Stimulated activated CD8-positive, alpha-beta memory T cell treated with anti-CD3 and anti-CD28 coated beads, Interleukin-15, amount 100 ng/mL, for 1 hour (primary cell): ENCODE data around the gene ERFL.
A peak's percentile ranks its signal among the peaks of the same experiment; 100 is the strongest.

Experiments
- DNase-seq: peaks from one replicate; pipeline ENCODE4 v3.0.0-alpha.2; 2020; ENCODE audit warnings: low read depth

The ERFL gene

DNA sequence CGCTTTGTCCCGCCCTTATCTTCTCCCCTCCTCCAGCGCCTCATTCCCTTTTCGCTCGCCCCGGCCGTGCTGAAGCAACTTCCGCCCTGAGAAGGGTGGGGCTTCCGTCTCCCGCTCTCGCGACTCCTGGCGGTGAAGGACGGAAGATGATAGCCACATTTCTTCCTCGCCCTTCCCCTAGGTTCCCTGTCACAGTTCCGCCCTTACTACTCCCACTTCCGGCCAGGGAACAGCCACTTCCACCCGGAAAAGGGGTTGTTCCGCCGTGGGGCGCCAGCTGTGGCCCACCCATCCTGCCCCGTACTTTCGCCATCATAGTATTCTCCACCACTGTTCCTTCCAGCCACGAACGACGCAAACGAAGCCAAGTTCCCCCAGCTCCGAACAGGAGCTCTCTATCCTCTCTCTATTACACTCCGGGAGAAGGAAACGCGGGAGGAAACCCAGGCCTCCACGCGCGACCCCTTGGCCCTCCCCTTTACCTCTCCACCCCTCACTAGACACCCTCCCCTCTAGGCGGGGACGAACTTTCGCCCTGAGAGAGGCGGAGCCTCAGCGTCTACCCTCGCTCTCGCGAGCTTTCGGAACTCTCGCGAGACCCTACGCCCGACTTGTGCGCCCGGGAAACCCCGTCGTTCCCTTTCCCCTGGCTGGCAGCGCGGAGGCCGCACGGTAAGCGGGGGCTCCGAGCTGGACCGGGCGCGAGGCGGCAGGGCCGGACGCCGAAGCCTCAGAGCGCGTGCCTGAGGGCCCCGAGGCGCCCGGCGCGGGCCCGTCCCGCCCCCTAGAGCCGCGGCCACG is 68.4 kb downstream of the ERFL start, which contains the start of gene RPS19:
Gene RPS19, plus strand, starts transcription at position 638 of the 801 bp plus-strand sequence. CDS start 520 bp downstream, outside the sequence.
- DNase-seq, result peak; percentile 98

DNA sequence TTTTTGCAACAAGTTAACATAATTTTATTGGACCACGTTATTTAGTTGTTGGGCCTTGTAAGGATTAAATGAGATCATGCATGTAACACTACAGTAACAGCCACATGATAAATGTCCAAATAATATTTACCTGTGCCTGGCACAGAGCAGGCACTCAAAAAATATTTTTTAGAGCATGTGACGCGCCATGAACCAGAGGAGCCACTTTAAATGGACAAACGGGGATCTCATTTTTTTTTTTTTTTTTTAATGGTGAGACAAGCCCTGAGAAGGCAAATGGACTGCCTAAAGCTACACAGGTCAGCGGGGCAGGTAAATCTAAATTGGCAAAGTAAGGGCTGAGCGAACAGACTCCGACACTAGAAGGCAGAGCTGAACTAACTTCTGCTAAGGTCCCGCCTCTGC is 69.0 kb downstream of the ERFL start:
- no peak for DNase-seq
